Lower leg skin (tissue), 4 donors: ENCODE measurements around the gene CSF2. TPM values are rescaled to one million over a fixed set of nuclear protein-coding genes. Genes with fewer than 3 reads are reported as not detected.

Experiments
- DNase-seq, 2 donors: peaks; one replicate each; pipeline ENCODE4 v3.0.0-alpha.2; 2019; ENCODE audit warnings: low spot score in 2 of 2
- H3K4me3 ChIP-seq: fragments of 200-600 bp; sonication (generic); 2 replicates; pipeline ENCODE4 v1.5.1; 2017; ENCODE audit warnings: mild to moderate bottlenecking, low read depth; ENCODE audit not compliant: poor library complexity, severe bottlenecking
- CTCF ChIP-seq, 3 donors: fragments of 450-650 bp; IDR thresholded peaks; one replicate each; pipeline ENCODE4 v1.5.1; 2016; ENCODE audit warnings: antibody characterized with exemption in 3 of 3, mild to moderate bottlenecking in 3 of 3, moderate library complexity in 2 of 3
- POLR2A ChIP-seq, 2 donors: fragments of 450-650 bp; IDR thresholded peaks; one replicate each; pipeline ENCODE4 v1.6.1; 2016 to 2017; ENCODE audit warnings: antibody characterized with exemption in 2 of 2, mild to moderate bottlenecking in 1 of 2, moderate library complexity in 1 of 2
- WGBS, 2 donors: methylation state at CpG; one replicate each; pipeline ENCODE4 v1.1.5; 2018; 5-methylcytosine and 5-hydroxymethylcytosine counted together
- intact Hi-C: fragments of 100-400 bp; cut with DNase I; formaldehyde crosslinking; loops from one replicate; pipeline ENCODE4 v1.15.0; 2023; ENCODE audit warnings: low total_unique reads
- total RNA-seq, 4 donors: library from RNA; depleted of rRNA; stranded (reverse); fragments of >200 nt; gene quantifications; one replicate each; pipeline ENCODE4 v1.1.0, GENCODE V29; 2016

CSF2 gene
- total RNA-seq, 4 donors from 2014 or later: not detected

GRCh38 chr5:132095424-132095972, 21.9 kb downstream of the CSF2 start:
- TF ChIP-seq POLR2A (IDR thresholded peaks at IDR 0.05): no peak
- TF ChIP-seq CTCF (IDR thresholded peaks at IDR 0.05): no peak
- peak in 1 of 2 donors; percentile 64 for DNase-seq
- intact Hi-C loops: loop anchor here (5.0 kb wide), 1 partner anchor 1627 kb away; no protein-coding TSS in a partner anchor
- H3K4me3 ChIP-seq: no peak overlapping the region
- 62 to 80% methylated on average over 6 of the region's 6 CpGs for WGBS, 2 donors

GRCh38 chr5:132096904-132097303, 23.3 kb downstream of the CSF2 start:
- TF ChIP-seq POLR2A (IDR thresholded peaks at IDR 0.05) (no peak), CTCF (IDR thresholded peaks at IDR 0.05) (no peak)
- 90 to 92% methylated on average over 3 of the region's 3 CpGs for WGBS, 2 donors
- peak in 1 of 2 donors; percentile 59 for DNase-seq
- intact Hi-C loops: loop anchor here (5.0 kb wide), 1 partner anchor 1625 kb away; no protein-coding TSS in a partner anchor
- no peak overlapping the region for H3K4me3 ChIP-seq

GRCh38 chr5:132098151-132098594, 24.6 kb downstream of the CSF2 start:
- TF ChIP-seq POLR2A (IDR thresholded peaks at IDR 0.05) (no peak), CTCF (IDR thresholded peaks at IDR 0.05) (no peak)
- intact Hi-C loops: loop anchor here (5.0 kb wide), 1 partner anchor 1624 kb away; no protein-coding TSS in a partner anchor
- DNase-seq: peak in 1 of 2 donors; percentile 60
- WGBS, 2 donors: 82 to 85% methylated on average over 5 of the region's 5 CpGs
- no peak overlapping the region for H3K4me3 ChIP-seq

- intact Hi-C loops: loop anchor here (5.0 kb wide), 1 partner anchor 1624 kb away; no protein-coding TSS in a partner anchor
- DNase-seq: no peak
- no peak overlapping the region for H3K4me3 ChIP-seq
- TF ChIP-seq CTCF (IDR thresholded peaks at IDR 0.05): no peak
Observed at GRCh38 chr5:132098621-132099020, 25.0 kb downstream of the CSF2 start.

- 67 to 83% methylated on average over 5 of the region's 5 CpGs for whole genome bisulfite sequencing, 2 donors
- intact Hi-C loops: loop anchor here (5.0 kb wide), 1 partner anchor 1623 kb away; no protein-coding TSS in a partner anchor
Observed at GRCh38 chr5:132099076-132099748, 25.6 kb downstream of the CSF2 start.

More at GRCh38 chr5:132099076-132099748, 25.6 kb downstream of the CSF2 start:
- no peak overlapping the region for H3K4me3 ChIP-seq
- DNase-seq: no peak
- TF ChIP-seq POLR2A (IDR thresholded peaks at IDR 0.05): no peak
- TF ChIP-seq CTCF (IDR thresholded peaks at IDR 0.05): no peak
